ENCODE results near the gene FOXL1.

- no peak for TF ChIP-seq THRA (CRISPR knock-in tag; IDR thresholded peaks at IDR 0.05; ENCODE audit: borderline replicate concordance)
- no peak for TF ChIP-seq ZNF660 (CRISPR knock-in tag; IDR thresholded peaks at IDR 0.05; ENCODE audit: borderline replicate concordance, low read depth)
- no peak for TF ChIP-seq MLX (CRISPR knock-in tag; IDR thresholded peaks at IDR 0.05)
- TF ChIP-seq NFYB (CRISPR knock-in tag; IDR thresholded peaks at IDR 0.05), result no peak
- TF ChIP-seq NR2F2 (IDR thresholded peaks at IDR 0.05; ENCODE audit: borderline replicate concordance, low read depth), result no peak
- no peak for TF ChIP-seq SRF (IDR thresholded peaks at IDR 0.05; ENCODE audit: low read depth, low read length)
- TF ChIP-seq ATF2 (CRISPR knock-in tag; IDR thresholded peaks at IDR 0.05), result no peak
- no peak for TF ChIP-seq CTCF (CRISPR knock-in tag; IDR thresholded peaks at IDR 0.05)
- no peak for TF ChIP-seq EEA1 (CRISPR knock-in tag; IDR thresholded peaks at IDR 0.05; ENCODE audit: borderline replicate concordance)
These were observed 21.8 kb upstream of the FOXL1 start for GRCh38 chr16:86556576-86556975.
